GM18505 (cell line): ENCODE data around the gene FBRSL1.
A peak's percentile ranks its signal among the peaks of the same experiment; 100 is the strongest.
"Not testable (repeated sequence)": the region's sequence is repeated elsewhere in the genome, so short reads cannot be mapped to it uniquely, and the experiment has no call there.

Experiments used
- ATAC-seq: cut with Tn5 transposase; IDR thresholded peaks from one replicate; pipeline ENCODE4 v1.9.1; 2021; ENCODE audit not compliant: unreplicated experiment
- POLR2A ChIP-seq: IDR thresholded peaks from 4 replicates; pipeline ENCODE4 v1.6.1; 2011; ENCODE audit warnings: borderline replicate concordance; ENCODE audit not compliant: insufficient read depth, insufficient read length; ENCODE audit errors: extremely low read depth

The FBRSL1 gene

GRCh38 chr12:132489602-132490266 is at the start of gene FBRSL1:
FBRSL1 (plus strand) TSS chr12:132490151.
- peak; percentile 49 for ATAC-seq
- no peak for TF ChIP-seq POLR2A

GRCh38 chr12:132440420-132440819 is 49.5 kb upstream of the FBRSL1 start:
- not testable (repeated sequence) for ATAC-seq

GRCh38 chr12:132441871-132442863 is 47.8 kb upstream of the FBRSL1 start:
- ATAC-seq: no peak
- TF ChIP-seq POLR2A: no peak

- no peak for ATAC-seq
- no peak for TF ChIP-seq POLR2A
Measured at GRCh38 chr12:132443091-132443490, 46.9 kb upstream of the FBRSL1 start.

GRCh38 chr12:132444283-132444682 is 45.7 kb upstream of the FBRSL1 start:
- ATAC-seq: no peak

GRCh38 chr12:132444957-132445883 is 44.7 kb upstream of the FBRSL1 start:
- TF ChIP-seq POLR2A: peak; percentile 64
- ATAC-seq: peak; percentile 60

More at GRCh38 chr12:132444283-132444682, 45.7 kb upstream of the FBRSL1 start:
- no peak for TF ChIP-seq POLR2A

- TF ChIP-seq POLR2A: no peak
- ATAC-seq: no peak
Measured at GRCh38 chr12:132445884-132446632, 43.9 kb upstream of the FBRSL1 start.

- no peak for ATAC-seq
- TF ChIP-seq POLR2A: no peak
Measured at GRCh38 chr12:132446633-132447326, 43.2 kb upstream of the FBRSL1 start.

- TF ChIP-seq POLR2A: no peak
- no peak for ATAC-seq
Measured at GRCh38 chr12:132447327-132447720, 42.6 kb upstream of the FBRSL1 start.

- no peak for ATAC-seq
- TF ChIP-seq POLR2A: no peak
Measured at GRCh38 chr12:132447731-132448462, 42.1 kb upstream of the FBRSL1 start.

- no peak for TF ChIP-seq POLR2A
- no peak for ATAC-seq
Measured at GRCh38 chr12:132448463-132448820, 41.5 kb upstream of the FBRSL1 start.
